Erythroblast (primary cell): ENCODE results near the gene ATRNL1.

ENCODE experiments used
- DNase-seq, 2 experiments: peaks; one replicate each; lab custom pipeline; 2025; lab: John Stamatoyannopoulos, UW
- GATA1 ChIP-seq: IDR thresholded peaks from 2 replicates; pipeline ENCODE4 v1.6.1; 2011; ENCODE audit warnings: low read depth, mild to moderate bottlenecking, control low read depth, low read length, moderate library complexity
- POLR2A ChIP-seq: IDR thresholded peaks from 2 replicates; pipeline ENCODE4 v1.6.1; 2011; ENCODE audit warnings: mild to moderate bottlenecking, low read length

The ATRNL1 gene

DNA sequence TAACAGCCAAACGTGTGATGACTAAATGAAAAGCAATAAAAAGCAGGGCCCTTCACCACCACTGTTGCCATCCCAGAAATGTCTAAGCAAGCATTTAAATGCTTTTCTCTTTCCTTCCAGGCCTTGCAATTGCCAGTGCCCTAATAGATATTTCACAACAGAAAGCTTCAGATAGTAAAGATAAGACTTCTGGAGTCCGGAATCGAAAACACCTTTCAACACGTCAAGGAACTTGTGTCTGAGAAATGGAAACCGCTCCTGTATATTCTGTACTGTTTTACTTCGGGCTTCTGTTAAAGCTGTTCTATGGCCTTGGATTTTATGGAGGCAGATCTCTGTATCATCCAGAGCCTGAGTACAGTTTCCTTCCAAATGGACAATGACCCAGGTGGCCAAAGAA lies 851.4 kb downstream of the ATRNL1 start:
- DNase-seq, result no peak
- no peak for TF ChIP-seq POLR2A
- TF ChIP-seq GATA1, result no peak

- no peak for TF ChIP-seq POLR2A
- TF ChIP-seq GATA1, result no peak
- DNase-seq, result no peak
Measured at GRCh38 chr10:115945701-115946445, 852.7 kb downstream of the ATRNL1 start.

DNA sequence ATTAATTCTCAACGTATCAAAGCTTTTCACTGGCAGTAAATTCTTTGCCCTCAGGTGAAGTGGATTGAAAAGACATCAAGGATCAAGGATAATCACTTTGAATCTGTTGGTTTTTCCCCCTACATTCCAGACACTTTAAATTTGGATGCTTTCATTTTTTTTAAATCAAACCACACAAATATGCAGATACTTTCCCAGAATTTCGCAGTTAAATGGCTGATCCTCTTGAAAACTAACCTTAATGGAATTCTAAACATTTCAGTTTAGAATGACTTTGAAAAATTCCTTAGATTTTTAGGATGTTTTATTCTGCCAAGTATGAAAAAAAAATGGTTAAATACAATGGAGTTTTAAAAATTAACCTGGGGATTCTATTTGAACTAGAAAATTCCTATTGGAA lies 853.9 kb downstream of the ATRNL1 start:
- DNase-seq, result no peak
- no peak for TF ChIP-seq GATA1
- TF ChIP-seq POLR2A, result no peak

- TF ChIP-seq POLR2A, result no peak
- TF ChIP-seq GATA1, result no peak
- no peak for DNase-seq
Measured at GRCh38 chr10:115948465-115948864, 855.3 kb downstream of the ATRNL1 start.

DNA sequence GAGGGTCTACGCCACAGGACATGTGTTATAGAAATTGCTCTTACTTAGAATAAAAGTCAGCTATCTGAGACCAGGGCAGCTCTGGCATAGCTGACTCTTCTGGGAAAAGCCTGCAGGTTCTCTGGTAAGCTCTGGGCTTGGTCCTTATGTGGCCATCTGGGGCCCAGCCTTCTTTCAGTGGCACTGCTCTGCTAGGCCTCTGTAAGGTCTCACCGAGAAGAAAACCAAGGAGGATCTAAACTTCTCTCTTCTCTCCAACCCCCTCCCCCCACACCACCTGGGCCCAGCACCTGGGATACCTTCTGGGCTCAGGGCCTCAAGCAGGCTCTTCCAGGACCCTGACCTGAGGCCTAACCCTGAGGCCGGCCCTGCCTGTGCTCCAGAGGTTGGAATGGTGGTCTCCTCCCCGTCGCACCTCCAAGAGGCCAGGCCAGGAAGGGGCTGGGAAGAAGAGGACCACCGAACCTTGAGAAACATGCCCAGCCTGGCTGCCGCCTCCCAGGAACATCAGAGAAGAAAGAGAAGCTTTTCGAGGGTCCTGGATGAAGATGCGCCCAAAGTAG lies 856.2 kb downstream of the ATRNL1 start:
- no peak for DNase-seq
- TF ChIP-seq POLR2A, result no peak
- no peak for TF ChIP-seq GATA1

DNA sequence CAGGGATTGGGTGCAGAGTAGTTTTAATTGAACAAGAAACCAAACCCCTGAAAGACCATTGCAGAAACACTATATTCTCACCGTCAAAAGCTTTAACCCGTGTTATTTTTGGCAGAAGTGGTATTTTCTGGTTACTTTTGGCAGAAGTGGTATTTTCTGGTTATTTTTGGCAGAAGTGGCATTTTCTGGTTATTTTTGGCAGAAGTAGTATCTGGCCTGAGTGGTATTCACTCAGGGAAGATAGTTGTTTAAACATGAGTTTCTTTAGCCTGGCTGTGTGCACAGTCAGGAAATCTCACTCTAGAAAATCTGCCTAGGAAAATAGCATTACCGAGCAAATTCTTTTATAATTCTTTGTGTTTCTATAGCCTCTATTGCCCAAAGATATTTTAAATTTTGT lies 857.2 kb downstream of the ATRNL1 start:
- TF ChIP-seq POLR2A (no peak), GATA1 (no peak)
- DNase-seq, result no peak

GRCh38 chr10:115951242-115951641 lies 858.1 kb downstream of the ATRNL1 start:
- no peak for DNase-seq
- no peak for TF ChIP-seq POLR2A
- TF ChIP-seq GATA1, result no peak

DNA sequence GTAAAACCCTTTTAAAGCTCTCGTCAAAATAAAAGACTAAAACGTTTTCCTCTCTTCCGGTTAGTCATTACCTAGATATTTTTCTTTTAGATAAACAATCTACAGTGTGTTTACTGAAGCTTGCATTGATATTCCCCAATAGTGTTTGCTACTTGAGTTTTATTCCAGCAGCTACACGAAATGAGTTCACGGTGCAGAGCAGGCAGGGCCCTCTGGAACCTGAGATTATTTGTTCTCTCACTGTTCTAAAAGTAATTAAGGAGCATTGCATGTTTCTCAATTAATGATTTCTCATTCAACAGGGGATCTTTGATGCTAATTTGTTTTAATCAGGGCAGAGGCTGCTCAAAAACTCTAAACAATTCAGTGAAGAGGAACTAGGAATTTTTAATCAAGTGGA lies 860.1 kb downstream of the ATRNL1 start:
- DNase-seq, result no peak
- TF ChIP-seq GATA1, result no peak
- TF ChIP-seq POLR2A, result no peak

DNA sequence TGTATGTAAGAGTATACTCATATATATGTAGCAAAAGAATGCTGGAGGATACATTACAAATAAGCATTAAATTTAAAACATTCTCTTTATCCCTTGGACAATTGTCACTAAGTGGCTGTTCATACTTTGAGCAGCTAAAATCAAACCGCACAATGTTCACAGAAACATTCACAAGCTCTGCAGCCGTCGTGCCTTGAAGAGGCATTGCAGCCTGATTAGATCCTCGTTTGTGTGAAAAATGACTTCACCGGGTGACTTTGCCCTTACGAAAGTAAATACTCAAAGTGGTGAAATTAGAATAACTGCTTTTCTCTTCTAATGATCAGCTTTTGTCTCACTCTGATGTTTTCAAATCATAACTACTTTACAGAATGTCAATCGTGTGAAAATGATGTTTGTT lies 860.8 kb downstream of the ATRNL1 start:
- no peak for DNase-seq
- TF ChIP-seq GATA1, result no peak
- no peak for TF ChIP-seq POLR2A

DNA sequence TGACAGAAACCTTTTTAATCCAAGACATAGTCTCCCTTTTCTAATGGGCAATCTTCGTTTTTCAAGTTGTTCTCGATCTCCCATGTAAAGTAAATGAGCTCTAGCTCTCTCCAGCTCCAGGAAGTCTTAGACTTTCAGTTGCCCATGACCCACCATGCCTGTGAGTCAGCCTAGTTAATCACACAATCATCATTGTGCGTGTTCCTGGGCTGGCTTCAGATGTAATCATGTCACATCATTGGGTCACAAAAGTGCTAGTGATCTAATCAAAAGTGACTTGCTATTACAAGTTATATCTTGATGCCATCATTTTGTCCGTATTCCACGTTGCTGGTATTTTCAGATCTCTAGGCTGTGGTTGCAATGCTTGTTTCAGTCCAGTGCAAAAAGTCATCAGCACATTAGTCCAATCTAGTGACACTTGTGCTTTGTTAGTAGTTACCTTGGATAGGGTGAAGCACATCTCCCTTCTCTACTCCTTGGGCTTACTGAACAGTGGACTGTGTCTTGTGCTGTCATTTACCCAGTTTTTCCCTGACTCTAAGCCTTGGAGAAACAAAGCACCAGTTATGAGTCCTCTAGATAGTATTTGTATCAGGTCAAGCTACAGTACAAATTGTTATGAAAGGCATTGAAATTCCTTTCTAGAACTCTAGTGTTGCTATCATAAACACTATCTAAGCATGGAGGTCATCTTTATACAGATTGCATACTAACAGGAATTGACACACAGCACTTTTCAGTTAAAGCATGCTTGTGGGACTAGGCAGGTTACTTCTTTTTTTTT lies 863.3 kb downstream of the ATRNL1 start:
- no peak for DNase-seq
- no peak for TF ChIP-seq GATA1
- no peak for TF ChIP-seq POLR2A

DNA sequence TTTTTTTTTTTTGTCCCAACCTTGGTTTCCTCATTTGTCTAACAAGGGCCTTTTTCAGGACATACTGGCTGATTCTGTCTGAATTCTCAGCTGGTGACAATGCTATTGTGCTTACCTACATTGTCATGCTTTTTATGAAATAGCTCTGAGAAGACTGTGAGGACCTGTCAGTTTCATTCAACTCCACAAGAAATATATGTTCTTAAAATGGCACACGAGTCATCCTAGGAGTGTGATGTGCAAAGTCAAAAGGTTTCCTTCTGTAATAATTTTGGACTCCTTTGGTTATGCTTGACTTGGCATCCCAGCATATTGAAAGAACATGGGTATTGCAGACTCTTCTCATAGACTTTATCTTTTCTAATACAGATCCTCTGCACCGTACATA lies 863.8 kb downstream of the ATRNL1 start:
- TF ChIP-seq GATA1, result no peak
- TF ChIP-seq POLR2A, result no peak
- DNase-seq, result no peak

DNA sequence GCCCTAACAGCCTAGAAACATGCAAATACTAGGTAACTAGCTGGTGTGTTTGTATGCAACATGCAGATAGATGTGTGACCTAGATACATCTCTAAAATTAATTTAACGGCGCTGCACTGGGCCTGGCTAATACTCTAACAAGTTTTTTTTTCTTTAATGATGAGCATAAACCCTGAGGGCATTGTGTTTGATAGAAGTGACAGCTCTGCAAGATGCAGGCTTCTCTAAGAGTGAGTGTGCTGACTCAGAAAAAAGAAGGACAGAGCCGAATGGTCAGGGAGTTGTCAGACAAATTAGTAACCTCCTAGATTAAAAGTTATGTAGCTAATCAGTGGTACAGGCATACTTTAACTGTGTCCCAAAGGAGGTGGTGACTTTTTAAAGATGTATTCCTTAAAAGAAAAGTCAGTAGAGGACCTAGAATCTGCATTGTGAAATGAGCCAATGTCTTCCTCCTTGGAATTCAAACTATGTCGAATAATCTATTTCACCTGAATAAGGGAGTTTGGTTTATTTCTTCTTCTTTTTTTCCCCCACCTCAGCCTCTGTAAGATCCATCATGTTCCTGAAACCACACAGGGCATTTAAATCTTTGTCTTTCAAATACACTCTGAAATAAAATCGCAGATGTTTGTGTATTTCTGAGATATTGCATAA lies 864.7 kb downstream of the ATRNL1 start:
- TF ChIP-seq POLR2A, result no peak
- no peak for TF ChIP-seq GATA1
- no peak for DNase-seq

- TF ChIP-seq GATA1 (no peak), POLR2A (no peak)
- no peak for DNase-seq
Measured at GRCh38 chr10:115963848-115964247, 870.7 kb downstream of the ATRNL1 start.

GRCh38 chr10:115964827-115965226 lies 871.7 kb downstream of the ATRNL1 start:
- DNase-seq, result no peak
- TF ChIP-seq GATA1 (no peak), POLR2A (no peak)
